Neuron (in vitro differentiated cells): ENCODE data around the gene HIGD2A.

Experiments
- H2AFZ ChIP-seq: one replicate; pipeline ENCODE4 v1.6.1; 2013; ENCODE audit warnings: low read depth, mild to moderate bottlenecking, inconsistent platforms, low read length, moderate library complexity
- H3K27me3 ChIP-seq: one replicate; pipeline ENCODE4 v1.6.1; 2013; ENCODE audit warnings: low read length; ENCODE audit not compliant: insufficient read depth
- H3K36me3 ChIP-seq: one replicate; pipeline ENCODE4 v1.6.1; 2013; ENCODE audit warnings: low read length; ENCODE audit not compliant: insufficient read depth
- H3K4me1 ChIP-seq: one replicate; pipeline ENCODE4 v1.6.1; 2013; ENCODE audit warnings: low read length; ENCODE audit not compliant: insufficient read depth
- H3K4me3 ChIP-seq: 2 replicates; pipeline ENCODE4 v1.5.1; 2013; ENCODE audit warnings: mild to moderate bottlenecking, low read length, moderate library complexity
- H3K9me3 ChIP-seq: one replicate; pipeline ENCODE4 v1.6.1; 2013; ENCODE audit warnings: low read length

Gene HIGD2A

GRCh38 chr5:176424181-176424580, 35.6 kb downstream of the HIGD2A start:
- no peaks in the 10 kb centered on the region for H3K9me3 ChIP-seq
- H3K27me3 ChIP-seq = no peaks in the 10 kb centered on the region
- no peak overlapping the region for H2AFZ ChIP-seq
- no peaks in the 10 kb centered on the region for H3K36me3 ChIP-seq
- no peaks in the 10 kb centered on the region for H3K4me1 ChIP-seq
- H3K4me3 ChIP-seq = no peak overlapping the region

GRCh38 chr5:176425138-176425537, 36.6 kb downstream of the HIGD2A start:
- no peaks in the 10 kb centered on the region for H3K4me1 ChIP-seq
- no peaks in the 10 kb centered on the region for H3K27me3 ChIP-seq
- H3K9me3 ChIP-seq = no peaks in the 10 kb centered on the region
- no peak overlapping the region for H3K4me3 ChIP-seq
- no peaks in the 10 kb centered on the region for H3K36me3 ChIP-seq
- H2AFZ ChIP-seq = no peak overlapping the region

- H3K4me3 ChIP-seq = no peak overlapping the region
- no peak overlapping the region for H2AFZ ChIP-seq
- H3K4me1 ChIP-seq = no peaks in the 10 kb centered on the region
- H3K36me3 ChIP-seq = no peaks in the 10 kb centered on the region
- no peaks in the 10 kb centered on the region for H3K27me3 ChIP-seq
- no peaks in the 10 kb centered on the region for H3K9me3 ChIP-seq
These were observed 37.2 kb downstream of the HIGD2A start for GRCh38 chr5:176425791-176426190.

- Histone ChIP-seq H3K4me3 (no peak overlapping the region), H3K9me3 (no peaks in the 10 kb centered on the region), H3K4me1 (no peaks in the 10 kb centered on the region), H3K27me3 (no peaks in the 10 kb centered on the region), H3K36me3 (no peaks in the 10 kb centered on the region), H2AFZ (no peak overlapping the region)
These were observed 38.3 kb downstream of the HIGD2A start for GRCh38 chr5:176426876-176427275.

GRCh38 chr5:176427971-176428370, 39.4 kb downstream of the HIGD2A start:
- Histone ChIP-seq H3K27me3 (no peaks in the 10 kb centered on the region), H3K36me3 (no peaks in the 10 kb centered on the region), H2AFZ (no peak overlapping the region), H3K4me3 (no peak overlapping the region), H3K9me3 (no peaks in the 10 kb centered on the region), H3K4me1 (no peaks in the 10 kb centered on the region)

GRCh38 chr5:176429972-176430371, 41.4 kb downstream of the HIGD2A start:
- Histone ChIP-seq H2AFZ (no peak overlapping the region), H3K4me1 (no peaks in the 10 kb centered on the region), H3K36me3 (no peaks in the 10 kb centered on the region), H3K27me3 (no peaks in the 10 kb centered on the region), H3K4me3 (no peak overlapping the region), H3K9me3 (no peaks in the 10 kb centered on the region)

GRCh38 chr5:176432707-176433106, 44.2 kb downstream of the HIGD2A start:
- no peak overlapping the region for H2AFZ ChIP-seq
- H3K27me3 ChIP-seq = no peaks in the 10 kb centered on the region
- H3K4me1 ChIP-seq = no peaks in the 10 kb centered on the region
- no peaks in the 10 kb centered on the region for H3K9me3 ChIP-seq
- H3K4me3 ChIP-seq = no peak overlapping the region
- no peaks in the 10 kb centered on the region for H3K36me3 ChIP-seq

- Histone ChIP-seq H3K9me3 (no peaks in the 10 kb centered on the region), H3K4me1 (no peaks in the 10 kb centered on the region), H3K36me3 (no peaks in the 10 kb centered on the region), H3K4me3 (no peak overlapping the region), H3K27me3 (no peaks in the 10 kb centered on the region), H2AFZ (no peak overlapping the region)
These were observed 48.1 kb downstream of the HIGD2A start for GRCh38 chr5:176436656-176437055.

- Histone ChIP-seq H3K4me1 (peaks cover 3% of the 10 kb centered on the region), H2AFZ (no peak overlapping the region), H3K9me3 (no peaks in the 10 kb centered on the region), H3K27me3 (no peaks in the 10 kb centered on the region), H3K36me3 (no peaks in the 10 kb centered on the region), H3K4me3 (no peak overlapping the region)
These were observed 50.6 kb downstream of the HIGD2A start for GRCh38 chr5:176438959-176439757.
